Stimulated activated CD4-positive, alpha-beta T cell treated with anti-CD3 and anti-CD28 coated beads, Interleukin-2, amount 100 ng/mL, for 48 hours (primary cell): ENCODE results near the gene PACRGL.

Source experiments
- DNase-seq, 2 donors: peaks; one replicate each; pipeline ENCODE4 v3.0.0-alpha.2; 2020

Gene PACRGL

DNA sequence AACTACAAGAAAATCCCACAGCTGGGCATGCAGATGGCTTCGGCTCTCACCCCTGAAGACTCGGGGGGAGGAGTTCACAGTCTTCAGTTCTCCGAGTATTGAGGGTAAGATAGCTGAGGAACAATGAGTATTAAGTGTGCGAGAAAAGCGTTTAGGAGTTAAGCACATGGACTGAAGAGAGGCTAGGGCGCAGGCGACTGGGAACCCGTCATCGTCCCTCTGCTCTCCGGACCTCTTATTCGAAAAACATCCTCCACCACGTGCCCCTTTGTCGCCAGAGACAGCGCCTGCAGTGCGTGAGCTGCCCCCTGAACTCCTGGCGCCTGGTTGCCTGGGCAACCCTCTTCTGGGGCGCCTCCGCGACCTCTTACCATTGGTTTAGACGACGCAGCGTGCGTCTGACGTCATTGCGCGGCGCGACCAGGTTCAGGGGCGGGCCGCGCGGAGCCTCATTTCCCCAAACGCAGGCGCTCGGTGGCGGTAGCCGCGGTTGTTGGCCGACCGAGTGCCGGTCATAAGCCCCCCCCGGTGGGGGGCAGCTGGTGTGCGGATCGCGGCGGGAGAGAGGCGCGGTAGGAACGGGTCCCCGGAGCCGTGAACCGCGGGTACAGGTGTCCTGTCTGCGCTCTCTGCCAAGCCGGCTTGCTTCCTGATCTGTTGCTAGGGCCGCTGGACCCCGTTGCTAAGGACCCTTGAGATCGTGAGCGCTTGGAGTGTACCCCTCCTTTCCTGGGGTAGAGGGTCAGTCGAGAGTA is at the start of gene PACRGL:
Gene PACRGL, plus strand, starts transcription at position 452 of the 755 bp plus-strand sequence. CDS start 4,024 bp downstream, outside the sequence.
- peak; percentile 87 for DNase-seq

DNA sequence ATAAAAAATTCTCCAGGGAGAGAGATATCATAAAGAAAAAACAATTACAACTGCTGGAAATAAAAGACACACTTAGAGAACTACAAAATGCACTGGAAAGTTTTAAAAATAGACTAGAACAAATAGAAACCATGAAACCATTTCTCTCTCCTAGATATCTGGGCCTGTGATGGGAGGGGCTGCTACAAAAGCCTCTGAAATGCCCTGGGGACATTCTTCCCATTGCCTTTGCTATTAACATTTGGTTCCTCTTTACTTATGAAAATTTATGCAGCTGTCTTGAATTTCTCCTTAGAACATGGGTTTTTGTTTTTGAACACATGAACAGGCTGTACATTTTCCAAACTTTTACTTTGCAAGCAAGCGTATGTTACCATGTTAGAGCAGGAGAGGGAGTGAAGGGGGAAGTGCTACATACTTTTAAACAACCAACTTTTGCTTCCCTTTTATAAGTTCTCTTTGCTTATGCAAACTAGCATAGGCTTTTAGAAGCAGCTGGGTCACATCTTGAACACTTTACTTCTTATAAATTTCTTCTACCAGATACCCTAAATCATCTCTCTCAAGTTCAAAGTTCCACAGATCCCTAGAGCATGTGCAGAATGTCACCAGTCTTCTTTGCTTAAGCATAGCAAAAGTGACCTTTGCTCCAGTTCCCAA is 47.9 kb upstream of the PACRGL start:
- DNase-seq: no peak

DNA sequence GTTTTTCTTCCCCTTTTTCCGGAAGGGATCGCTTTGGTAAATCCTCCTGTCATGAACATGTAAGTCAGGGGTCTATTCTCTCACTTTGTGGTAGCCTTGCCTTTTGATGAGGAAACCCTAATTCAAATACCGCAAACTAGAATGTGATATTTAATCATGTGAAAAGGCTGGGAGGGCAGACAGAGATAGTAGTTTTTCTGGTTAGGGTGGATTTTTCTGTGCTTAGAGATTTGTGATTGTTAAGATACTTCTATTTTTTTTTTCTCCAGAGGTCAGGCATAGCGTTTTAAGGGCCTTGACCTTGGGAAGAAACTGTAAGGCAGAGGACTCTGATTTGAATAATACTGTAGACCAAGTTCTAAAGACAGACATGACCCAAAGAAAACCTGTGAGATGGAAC is 41.8 kb upstream of the PACRGL start:
- no peak for DNase-seq

DNA sequence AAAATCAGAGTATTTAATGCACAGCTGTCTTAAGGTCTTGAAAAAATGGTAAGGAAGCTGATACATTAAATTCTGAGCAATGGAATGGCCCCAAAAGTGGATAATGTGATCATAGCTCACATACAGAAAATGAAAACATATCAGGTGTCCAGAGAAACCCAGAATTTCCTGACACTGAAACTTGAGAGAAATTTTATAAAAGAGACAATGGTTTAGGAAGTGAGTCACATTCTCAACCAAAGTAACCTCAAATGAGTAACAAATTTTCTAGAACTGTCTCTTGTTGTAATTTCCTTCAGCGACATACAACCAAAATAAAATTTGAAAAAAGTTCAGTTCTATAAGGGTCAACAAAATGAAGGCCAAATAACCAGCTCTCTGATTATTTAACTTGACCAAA is 37.4 kb upstream of the PACRGL start:
- DNase-seq: no peak

DNA sequence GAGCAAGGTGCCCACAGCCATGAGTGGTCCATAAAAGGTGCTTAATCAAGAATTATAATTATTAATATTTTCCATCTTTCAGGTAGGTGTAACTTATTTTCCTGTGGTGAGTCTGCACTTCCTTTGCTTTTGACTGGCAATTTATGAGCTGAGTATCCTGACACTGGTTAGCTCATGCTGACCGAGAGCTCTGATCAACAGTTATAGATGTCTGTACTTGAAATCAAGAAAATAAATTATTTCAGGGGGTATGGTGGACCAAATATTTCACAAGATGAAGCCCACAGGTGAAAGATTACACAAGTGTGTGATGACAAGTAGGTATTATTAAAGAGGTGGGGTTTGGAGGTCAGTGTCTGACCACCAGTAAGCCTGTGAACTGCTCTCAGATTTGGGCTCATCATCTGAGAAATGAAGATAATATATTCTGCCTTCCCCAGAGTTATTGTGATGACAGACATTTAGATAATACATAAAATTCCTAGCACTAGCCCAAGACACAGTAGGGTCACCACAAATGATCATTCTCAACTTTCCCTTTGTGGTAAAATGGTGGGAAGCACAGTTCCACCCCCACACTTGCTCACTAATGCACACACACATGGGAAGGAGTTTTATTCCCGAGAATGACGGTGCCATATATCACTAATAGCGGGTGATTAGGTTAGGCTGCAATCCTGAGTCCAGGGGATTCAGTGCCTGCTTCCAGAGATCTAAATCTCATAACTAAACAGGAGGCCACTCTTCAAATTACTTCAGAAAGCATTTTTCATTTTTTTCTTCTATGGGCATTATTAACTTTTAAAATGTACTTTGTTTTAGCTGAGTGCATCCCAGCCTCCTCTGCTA is 34.0 kb upstream of the PACRGL start:
- DNase-seq: no peak

DNA sequence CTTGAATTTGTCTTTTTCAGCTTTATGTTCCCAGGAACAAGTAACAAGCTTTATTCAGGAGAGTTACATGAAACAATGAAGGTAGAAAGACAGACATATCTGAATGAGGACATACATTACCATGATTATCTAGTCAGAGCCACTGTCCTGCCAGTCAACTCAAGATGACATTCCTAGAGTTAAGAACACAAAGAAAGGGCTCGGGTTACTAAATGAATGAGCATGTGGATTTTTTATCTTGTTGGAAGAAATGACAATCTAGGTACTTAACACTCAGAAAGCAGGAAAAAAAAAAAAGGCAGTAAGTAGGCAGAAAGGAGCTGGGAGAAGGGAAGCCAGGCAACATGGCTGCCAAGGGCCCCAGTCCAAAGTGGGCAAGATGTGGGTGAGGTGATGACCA is 28.0 kb upstream of the PACRGL start:
- DNase-seq: no peak

DNA sequence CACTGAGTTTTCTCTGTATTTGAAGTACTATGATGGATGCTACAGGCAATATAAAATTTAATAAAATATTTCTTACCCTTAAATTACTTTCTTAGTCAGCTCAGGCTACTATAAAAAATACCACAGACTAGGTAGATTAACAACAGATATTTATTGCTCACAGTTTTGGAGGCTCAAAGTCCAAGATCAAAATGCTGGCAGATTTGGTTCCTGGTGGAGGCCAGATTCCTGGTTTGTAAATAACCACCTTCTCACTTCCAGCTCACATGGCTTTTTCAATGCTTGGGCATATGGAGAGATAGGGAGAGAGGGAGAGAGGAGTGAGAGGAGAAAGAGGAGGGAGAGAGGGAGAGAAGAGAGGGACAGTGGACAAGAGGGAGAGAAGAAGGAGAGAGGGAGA is 24.5 kb upstream of the PACRGL start:
- DNase-seq: no peak

DNA sequence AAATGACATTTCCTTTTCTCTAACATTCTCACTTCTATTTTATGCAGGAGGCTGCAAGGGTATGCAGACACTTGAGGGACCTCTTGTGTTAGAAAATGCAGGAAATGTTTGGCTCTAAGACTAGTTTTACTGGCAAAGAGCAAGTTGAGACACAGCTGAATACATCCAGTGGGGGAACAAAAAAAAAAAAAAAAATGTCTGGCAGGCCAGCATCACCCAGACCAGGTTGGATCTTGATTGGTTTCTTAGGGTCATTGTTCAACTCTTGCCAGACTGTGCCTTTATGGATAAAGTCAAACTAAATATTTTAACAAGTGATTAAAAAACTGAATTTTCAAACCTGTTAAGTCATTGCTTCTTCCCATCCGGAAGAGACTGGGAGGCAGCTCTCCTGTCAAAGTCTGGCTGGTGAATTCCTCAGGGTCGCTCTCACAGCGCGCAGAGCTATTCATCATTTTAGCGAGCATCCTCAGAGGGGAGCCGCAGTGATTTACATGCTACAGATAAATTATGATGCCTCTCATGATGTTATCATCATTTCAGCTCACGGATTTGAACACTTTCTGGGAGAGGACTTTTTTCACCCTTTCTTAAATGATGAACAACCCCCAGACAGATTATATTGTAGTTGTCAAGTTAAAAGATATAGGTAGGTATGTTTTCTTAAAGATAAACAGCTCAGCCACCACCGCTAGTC is 23.6 kb upstream of the PACRGL start:
- no peak for DNase-seq

DNA sequence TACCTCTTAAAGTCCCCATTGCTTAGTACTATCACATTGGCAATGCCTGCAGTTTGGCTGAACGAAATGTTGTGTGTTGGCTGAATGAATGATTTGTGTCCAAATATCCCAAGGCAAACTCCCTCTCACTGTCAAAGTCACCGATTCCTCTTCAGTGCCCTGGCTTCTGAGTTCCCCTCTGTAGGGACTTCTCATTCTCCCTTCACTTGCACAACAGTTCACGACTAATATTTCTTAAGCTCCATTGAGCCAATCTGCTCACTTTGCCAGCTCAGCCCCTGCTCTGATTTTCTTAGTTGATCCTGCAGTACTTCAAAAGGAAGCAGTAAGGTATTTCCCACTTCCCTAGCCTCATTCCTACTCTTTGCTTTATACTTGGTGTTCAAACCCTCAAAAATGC is 21.9 kb upstream of the PACRGL start:
- DNase-seq: no peak

DNA sequence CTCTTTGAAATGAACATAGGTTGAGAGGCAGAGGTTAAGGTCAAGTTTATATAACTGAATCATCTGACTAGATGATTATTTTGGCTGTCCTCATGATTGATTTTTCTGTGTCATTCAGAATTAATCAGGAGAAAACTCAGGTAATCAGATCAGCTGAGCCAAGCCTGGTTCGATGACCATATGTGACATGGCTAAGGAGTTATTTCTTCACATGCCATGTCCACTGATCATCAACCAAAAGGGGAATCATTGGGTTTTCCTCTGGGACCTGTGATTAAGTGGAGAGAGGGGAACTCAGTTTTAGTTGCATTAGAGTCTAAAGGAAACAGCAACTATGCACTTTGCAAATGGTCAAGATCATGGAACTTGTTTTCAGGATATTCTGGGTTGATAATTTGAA is 20.3 kb upstream of the PACRGL start:
- no peak for DNase-seq

DNA sequence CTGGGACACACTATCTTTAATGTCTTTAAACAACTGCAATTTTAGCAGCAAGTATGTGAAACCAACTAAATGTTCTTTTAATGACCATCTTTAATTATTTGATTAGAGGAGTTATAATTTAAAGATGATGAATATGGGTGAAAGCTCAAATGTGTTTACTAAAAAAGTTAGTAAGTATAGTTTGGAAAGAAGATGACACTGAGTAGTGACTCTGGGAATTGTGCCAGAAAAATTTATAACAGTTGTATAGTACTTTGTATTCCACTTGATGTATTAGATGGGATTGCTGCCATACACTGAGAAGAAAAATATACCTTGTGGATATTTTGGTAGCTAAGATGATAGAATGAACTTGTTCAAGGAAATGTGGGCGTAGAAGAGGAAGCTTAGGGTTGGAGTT is 19.5 kb upstream of the PACRGL start:
- DNase-seq: no peak

DNA sequence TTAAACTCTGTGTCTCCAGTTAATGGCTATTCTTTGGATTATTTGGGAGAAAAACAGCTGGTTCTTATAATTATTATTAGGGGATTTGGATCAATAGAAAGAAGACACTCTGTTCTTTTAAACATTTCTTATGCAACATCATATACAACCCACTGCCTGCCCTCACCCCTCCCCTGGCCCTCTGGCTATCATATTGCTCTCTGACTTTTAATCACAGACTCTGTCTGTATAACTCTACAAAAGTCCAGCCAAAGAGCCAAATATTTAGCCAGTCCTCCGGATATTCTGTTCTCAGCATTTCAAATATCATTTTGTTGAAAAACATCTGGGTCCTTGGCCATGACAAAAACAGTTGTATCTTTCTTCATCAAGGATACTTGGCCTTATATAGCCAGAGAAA is 19.0 kb upstream of the PACRGL start:
- DNase-seq: no peak

DNA sequence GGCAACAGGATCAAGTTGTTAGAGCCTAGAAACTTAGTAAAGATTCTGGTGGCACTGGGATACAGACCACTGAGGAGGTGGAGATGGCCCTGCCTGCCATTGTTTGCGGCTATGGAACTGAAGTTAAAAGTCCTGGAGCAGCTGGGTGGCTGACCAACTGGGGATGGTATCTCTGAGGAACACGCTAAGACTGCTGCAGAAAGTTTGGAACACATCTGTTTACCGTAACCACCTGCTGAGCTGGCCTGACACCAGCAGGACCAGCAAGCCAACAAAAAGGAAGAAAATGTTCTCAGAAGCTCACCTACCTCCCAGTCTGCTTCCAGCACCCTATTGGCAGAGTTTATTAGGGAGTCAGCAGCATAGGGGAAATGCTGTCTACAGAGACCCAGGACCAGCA is 17.4 kb upstream of the PACRGL start:
- no peak for DNase-seq

DNA sequence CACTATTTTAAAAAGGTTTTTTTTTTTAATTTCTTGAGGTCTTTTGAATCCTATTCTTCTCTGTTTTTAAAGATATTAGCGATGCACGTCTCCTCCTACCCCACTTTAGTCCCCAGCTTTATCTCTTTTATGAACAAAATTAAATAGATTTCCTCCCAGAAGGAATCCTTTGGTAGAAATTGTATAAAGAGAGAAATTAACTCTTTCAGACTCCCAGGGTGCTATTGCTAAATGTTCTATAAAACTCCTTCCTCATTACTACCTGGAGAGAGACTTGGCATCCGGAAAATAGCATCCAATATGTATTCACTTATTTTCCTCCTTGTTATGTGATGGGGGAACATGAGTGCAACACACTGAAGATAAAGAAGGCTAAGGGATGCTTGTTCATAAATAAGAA is 16.5 kb upstream of the PACRGL start:
- no peak for DNase-seq

DNA sequence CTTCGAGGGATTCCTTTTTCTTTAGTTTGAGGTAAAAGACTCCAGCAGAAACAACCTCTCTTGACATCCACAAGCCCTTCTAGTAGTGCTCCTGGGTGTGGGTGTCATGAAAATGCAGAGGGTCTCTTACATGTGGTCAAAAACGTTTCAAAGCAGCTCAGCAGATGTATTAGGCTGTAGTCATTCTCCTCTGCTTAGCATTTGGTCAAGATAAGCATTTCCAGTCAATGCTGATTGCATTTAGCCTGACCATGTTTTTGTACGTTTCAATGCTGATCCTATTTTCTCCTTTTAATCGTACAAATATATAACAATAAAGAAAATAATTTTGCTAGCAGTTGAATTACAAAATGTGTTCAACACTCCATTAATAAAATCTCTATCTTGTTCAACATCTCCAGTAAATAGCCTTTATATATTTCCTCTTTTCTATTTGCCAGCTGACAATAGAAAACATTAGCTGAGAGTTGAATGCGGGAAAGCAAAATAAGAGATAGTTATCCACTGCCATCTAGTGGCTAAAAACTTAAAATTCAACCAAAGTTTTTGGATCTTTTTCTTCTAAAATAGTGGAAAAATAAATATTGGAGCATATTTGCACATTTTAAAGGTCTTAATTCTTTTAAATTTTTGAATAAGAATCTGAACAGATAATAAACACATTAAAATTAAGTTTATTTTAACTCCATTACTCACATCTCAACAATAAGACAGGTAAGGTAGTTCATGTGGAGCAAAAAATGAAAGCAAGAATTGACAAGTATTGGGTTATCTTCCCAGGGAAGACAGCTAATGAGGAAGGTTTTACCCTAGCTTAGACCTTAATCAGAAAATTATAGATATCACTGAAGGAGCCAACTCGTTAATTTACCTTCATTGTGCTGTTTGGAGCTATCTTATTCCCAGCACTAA is 15.2 kb upstream of the PACRGL start:
- DNase-seq: no peak

DNA sequence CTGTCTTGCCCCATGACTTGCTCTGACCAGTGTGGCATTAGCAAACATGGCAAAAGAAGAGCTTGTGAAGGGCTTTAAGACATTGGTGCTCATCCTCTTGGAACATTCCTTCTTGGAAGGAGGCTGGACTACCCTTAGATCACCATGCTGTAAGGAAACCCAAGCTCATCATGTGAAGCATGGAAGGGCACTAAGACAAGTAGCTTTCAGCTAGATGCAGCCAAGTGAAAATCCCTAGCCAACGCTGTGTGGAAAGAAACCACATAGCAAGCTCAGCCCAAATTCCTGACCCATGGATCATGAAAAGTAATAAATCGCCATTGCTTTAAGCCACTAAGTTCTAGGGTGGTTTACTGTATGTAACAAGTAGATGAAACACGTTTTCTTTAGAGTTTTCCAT is 12.4 kb upstream of the PACRGL start:
- DNase-seq: no peak

DNA sequence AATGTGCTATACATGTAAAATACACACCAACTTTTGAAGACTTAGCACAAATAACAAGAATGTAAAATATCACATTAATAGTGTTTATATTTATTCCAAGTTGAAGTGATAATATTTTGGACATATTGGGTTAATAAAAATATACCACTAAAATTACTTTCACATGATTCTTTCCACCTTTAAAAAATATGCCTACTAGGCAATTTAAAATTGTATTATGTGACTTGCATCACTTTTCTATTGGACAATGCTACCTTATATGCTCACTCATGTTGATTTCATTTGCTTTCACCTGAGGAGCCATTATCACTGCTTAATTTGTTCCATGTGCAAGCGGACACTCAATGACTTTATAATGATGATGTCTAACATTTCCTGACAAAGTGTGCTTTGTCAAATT is 3.4 kb upstream of the PACRGL start:
- no peak for DNase-seq

DNA sequence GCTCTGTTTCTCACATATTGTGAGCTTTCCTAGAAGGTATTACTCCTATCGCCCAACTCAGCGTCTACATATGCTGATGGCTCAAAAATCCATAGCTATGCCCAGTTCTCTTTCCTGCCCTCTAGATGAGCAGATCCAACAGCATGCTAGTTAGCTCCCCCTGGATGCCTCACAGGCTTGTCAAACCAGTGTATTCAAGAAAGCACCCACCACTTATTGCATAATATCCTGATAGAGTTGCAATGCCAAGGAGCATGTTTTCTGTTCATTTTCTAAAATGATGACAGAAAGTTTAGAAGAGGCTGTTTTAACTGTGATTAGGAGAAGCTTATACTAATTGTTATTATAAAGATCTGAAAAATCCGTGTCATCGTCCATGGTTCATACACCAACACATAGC is 1.9 kb upstream of the PACRGL start:
- no peak for DNase-seq

DNA sequence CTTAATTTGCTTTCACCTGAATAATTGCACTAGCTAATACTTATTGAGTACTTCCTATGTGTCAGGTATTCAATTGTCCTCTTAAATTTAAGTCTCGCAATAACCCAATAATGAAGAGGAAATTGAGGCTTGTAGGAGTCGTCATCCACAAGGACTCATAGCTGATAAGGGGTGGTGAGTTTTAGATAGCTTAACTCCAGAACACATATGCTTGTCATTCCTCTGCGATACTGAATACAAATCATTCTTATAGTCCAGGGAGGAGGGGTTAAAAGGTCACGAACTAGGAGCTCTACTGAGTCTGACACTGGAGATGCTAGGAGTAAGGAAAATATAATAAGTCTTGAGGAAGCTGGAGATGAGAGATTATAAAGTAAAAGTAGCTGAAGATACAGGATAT is 1.4 kb upstream of the PACRGL start:
- DNase-seq: no peak

DNA sequence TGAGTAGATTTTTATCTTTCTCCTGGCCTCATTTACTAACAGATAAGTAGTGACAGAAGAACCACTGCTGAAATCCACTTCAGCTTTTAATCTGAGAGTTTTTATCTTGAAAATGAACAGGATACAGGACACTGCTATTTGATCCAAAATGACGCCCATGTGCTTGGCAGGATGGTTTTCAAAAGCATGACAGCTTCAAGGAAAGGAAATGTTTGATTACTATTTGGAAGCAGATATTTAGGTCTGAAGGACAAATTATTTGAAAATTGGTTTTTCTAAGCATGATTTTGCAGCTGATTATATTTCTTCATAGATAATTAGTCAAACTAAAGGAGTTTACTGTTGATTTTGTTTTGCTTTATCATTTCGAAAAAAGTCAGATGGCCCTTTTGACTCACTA is 11.1 kb downstream of the PACRGL start:
- DNase-seq: no peak

DNA sequence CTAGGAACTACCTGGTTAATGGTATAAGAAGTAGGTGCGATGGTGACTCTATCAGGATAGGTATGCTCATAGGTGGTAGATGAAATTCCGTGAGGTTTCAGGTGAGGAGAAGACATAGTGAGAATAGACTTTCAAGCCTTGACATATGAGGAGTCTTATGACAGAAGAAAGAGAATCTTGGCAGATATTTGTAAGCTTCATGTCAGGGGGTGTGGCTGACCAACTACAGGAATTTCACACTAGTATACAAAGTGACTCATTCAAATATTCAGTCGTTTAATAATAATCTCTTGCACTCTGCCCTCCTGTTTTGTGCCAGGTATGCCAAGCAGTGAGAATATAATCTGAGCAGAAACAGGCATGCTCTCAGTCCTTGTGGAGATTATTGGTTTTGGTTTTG is 22.8 kb downstream of the PACRGL start:
- DNase-seq: no peak

DNA sequence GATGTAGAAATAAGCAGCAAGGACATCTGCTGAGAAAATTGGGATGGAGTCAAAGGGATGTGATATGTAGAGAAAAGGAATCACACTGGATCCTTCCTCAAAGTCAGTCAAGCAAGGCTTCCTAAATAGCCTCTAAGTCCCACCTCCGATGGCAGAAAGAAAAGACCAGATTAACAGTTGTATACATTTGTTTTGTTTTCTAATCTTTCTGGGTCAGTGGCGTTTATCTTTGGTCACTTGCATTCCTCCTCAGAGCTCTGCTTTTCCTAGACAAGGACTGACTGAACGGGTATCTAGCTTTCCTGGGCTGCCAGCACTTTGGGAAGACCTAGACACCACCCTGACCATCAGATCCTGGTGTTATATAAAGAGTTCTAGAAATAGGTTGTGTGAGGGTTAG is 23.2 kb downstream of the PACRGL start:
- DNase-seq: no peak
